IMR-90 (cell line): ENCODE results near the gene PTPN11. TPM values are rescaled to one million over a fixed set of nuclear protein-coding genes. Genes with fewer than 3 reads are reported as not detected.

Experiments
- ATAC-seq: fragments of 200-7000 bp; cut with Tn5 transposase; 2 replicates; pipeline ENCODE4 v1.9.1; 2020; ENCODE audit warnings: low read depth, mild to moderate bottlenecking, moderate library complexity
- BruUV-seq: library from RNA; stranded (reverse); fragments of 400-500 nt; replicated peaks from 2 replicates; lab custom pipeline; 2021; lab: Mats Ljungman, UMichigan
- CTCF ChIA-PET: fragments of 300-600 bp; formaldehyde crosslinking; extraction: SDS; loops from one replicate; lab custom pipeline; 2021; ENCODE audit warnings: antibody characterized with exemption; lab: Yijun Ruan, JAX
- POLR2A ChIA-PET: fragments of 300-600 bp; sonication (Branson Sonifier 250); formaldehyde crosslinking; loops from one replicate; lab custom pipeline; 2022; ENCODE audit warnings: antibody characterized with exemption; ENCODE audit not compliant: unreplicated experiment; lab: Charles Lee
- DNase-seq: peaks from one replicate; pipeline ENCODE4 v3.0.0; 2013
- H2AFZ ChIP-seq: replicated peaks from 2 replicates; pipeline ENCODE3; 2013; ENCODE audit warnings: low read length, mild to moderate bottlenecking; ENCODE audit not compliant: poor library complexity
- H2AK5ac ChIP-seq: 2 replicates; pipeline ENCODE4 v1.6.1; 2013; ENCODE audit warnings: low read depth, low read length, inconsistent platforms
- H2AK9ac ChIP-seq: replicated peaks from 2 replicates; pipeline ENCODE3; 2013; ENCODE audit warnings: mild to moderate bottlenecking, low read depth, low read length, moderate library complexity; ENCODE audit not compliant: poor library complexity
- H2BK120ac ChIP-seq: 2 replicates; pipeline ENCODE4 v1.6.1; 2013; ENCODE audit warnings: low read depth, low read length, inconsistent platforms
- H2BK15ac ChIP-seq: 3 replicates; pipeline ENCODE4 v1.6.1; 2013; ENCODE audit warnings: low read depth, low read length, inconsistent platforms
- H2BK20ac ChIP-seq: 2 replicates; pipeline ENCODE4 v1.6.1; 2013; ENCODE audit warnings: low read depth, mild to moderate bottlenecking, inconsistent platforms, low read length, moderate library complexity
- H2BK5ac ChIP-seq: 2 replicates; pipeline ENCODE4 v1.6.1; 2013; ENCODE audit warnings: mild to moderate bottlenecking, low read depth, low read length, inconsistent platforms; ENCODE audit not compliant: poor library complexity, severe bottlenecking
- H3K14ac ChIP-seq: replicated peaks from 2 replicates; pipeline ENCODE4 v1.6.1; 2013; ENCODE audit warnings: low read depth, low read length, inconsistent platforms
- H3K18ac ChIP-seq: 2 replicates; pipeline ENCODE4 v1.6.1; 2013; ENCODE audit warnings: low read depth, low read length, control low read depth
- H3K23ac ChIP-seq: 2 replicates; pipeline ENCODE4 v1.6.1; 2013; ENCODE audit warnings: low read depth, low read length, inconsistent platforms
- H3K27ac ChIP-seq: 2 replicates; pipeline ENCODE4 v1.5.1; 2013; ENCODE audit warnings: mild to moderate bottlenecking, control low read depth, low read length; ENCODE audit not compliant: insufficient read depth
- H3K27me3 ChIP-seq: 2 replicates; pipeline ENCODE4 v1.6.1; 2013; ENCODE audit warnings: low read length; ENCODE audit not compliant: control insufficient read depth, insufficient read depth
- H3K36me3 ChIP-seq: 2 replicates; pipeline ENCODE4 v1.6.1; 2013; ENCODE audit warnings: low read length, mixed read lengths; ENCODE audit not compliant: control insufficient read depth, insufficient read depth
- H3K4ac ChIP-seq: 2 replicates; pipeline ENCODE4 v1.6.1; 2013; ENCODE audit warnings: low read depth, low read length, inconsistent platforms
- H3K4me1 ChIP-seq: 2 replicates; pipeline ENCODE4 v1.6.1; 2013; ENCODE audit warnings: low read length, mixed read lengths; ENCODE audit not compliant: control insufficient read depth, insufficient read depth
- H3K4me2 ChIP-seq: 2 replicates; pipeline ENCODE4 v1.6.1; 2013; ENCODE audit warnings: low read depth, mild to moderate bottlenecking, control low read depth, low read length, moderate library complexity
- H3K4me3 ChIP-seq: 2 replicates; pipeline ENCODE4 v1.5.1; 2013; ENCODE audit warnings: low read depth, mild to moderate bottlenecking, control low read depth, low read length, moderate library complexity; ENCODE audit not compliant: insufficient read depth
- H3K56ac ChIP-seq: 2 replicates; pipeline ENCODE4 v1.6.1; 2013; ENCODE audit warnings: low read length, inconsistent platforms; ENCODE audit not compliant: insufficient read depth; ENCODE audit errors: extremely low read depth
- H3K79me1 ChIP-seq, 2 experiments: 2 replicates each; pipeline ENCODE4 v1.6.1; 2013; ENCODE audit warnings: low read length in 2 of 2, inconsistent platforms in 1 of 2, low read depth in 1 of 2
- H3K9ac ChIP-seq: 2 replicates; pipeline ENCODE4 v1.6.1; 2013; ENCODE audit warnings: low read depth, low read length, control low read depth
- H3K9me1 ChIP-seq: 2 replicates; pipeline ENCODE4 v1.6.1; 2013; ENCODE audit warnings: low read length, inconsistent platforms; ENCODE audit not compliant: insufficient read depth
- H3K9me3 ChIP-seq: 2 replicates; pipeline ENCODE4 v1.6.1; 2013; ENCODE audit warnings: low read length; ENCODE audit not compliant: control insufficient read depth, insufficient read depth
- H4K20me1 ChIP-seq: 2 replicates; pipeline ENCODE4 v1.6.1; 2013; ENCODE audit warnings: low read length, inconsistent platforms; ENCODE audit not compliant: insufficient read depth
- H4K5ac ChIP-seq: 2 replicates; pipeline ENCODE4 v1.6.1; 2013; ENCODE audit warnings: mild to moderate bottlenecking, low read depth, low read length, control low read depth
- H4K8ac ChIP-seq, 2 experiments: 2 replicates each; pipeline ENCODE4 v1.6.1; 2013; ENCODE audit warnings: low read depth in 2 of 2, low read length in 2 of 2, control low read depth in 1 of 2, inconsistent platforms in 1 of 2
- H4K91ac ChIP-seq: 2 replicates; pipeline ENCODE4 v1.6.1; 2013; ENCODE audit warnings: low read depth, low read length, inconsistent platforms; ENCODE audit not compliant: insufficient read depth
- BHLHE40 ChIP-seq: fragments of 150-350 bp; IDR thresholded peaks from 2 replicates; pipeline ENCODE4 v1.6.1; 2016; ENCODE audit warnings: mild to moderate bottlenecking, low read depth, low read length
- CEBPB ChIP-seq: IDR thresholded peaks from 2 replicates; pipeline ENCODE4 v1.6.1; 2012; ENCODE audit warnings: low read depth, low read length, improper control_type of control experiment
- CHD1 ChIP-seq: IDR thresholded peaks from 2 replicates; pipeline ENCODE4 v1.6.1; 2012; ENCODE audit warnings: low read depth, low read length, improper control_type of control experiment
- CTCF ChIP-seq: conservative IDR thresholded peaks from 2 replicates; pipeline ENCODE4 v1.5.1; 2012; ENCODE audit warnings: mild to moderate bottlenecking, low read depth, low read length, improper control_type of control experiment
- ELK1 ChIP-seq: fragments of 150-350 bp; IDR thresholded peaks from 2 replicates; pipeline ENCODE4 v1.6.1; 2016; ENCODE audit warnings: low read depth, mild to moderate bottlenecking, low read length, moderate library complexity, borderline replicate concordance
- FOS ChIP-seq: fragments of 150-350 bp; IDR thresholded peaks from 2 replicates; pipeline ENCODE4 v1.6.1; 2016; ENCODE audit warnings: low read depth, low read length
- MAFK ChIP-seq: IDR thresholded peaks from 2 replicates; pipeline ENCODE4 v1.6.1; 2012; ENCODE audit warnings: low read depth, low read length, improper control_type of control experiment
- MAZ ChIP-seq: IDR thresholded peaks from 2 replicates; pipeline ENCODE4 v1.6.1; 2012; ENCODE audit warnings: low read depth, mild to moderate bottlenecking, low read length, improper control_type of control experiment, moderate library complexity, borderline replicate concordance
- MXI1 ChIP-seq: IDR thresholded peaks from 2 replicates; pipeline ENCODE4 v1.6.1; 2012; ENCODE audit warnings: low read depth, mild to moderate bottlenecking, low read length, moderate library complexity, borderline replicate concordance
- NFE2L2 ChIP-seq: fragments of 150-350 bp; IDR thresholded peaks from 2 replicates; pipeline ENCODE4 v1.6.1; 2016; ENCODE audit warnings: low read depth, mild to moderate bottlenecking, low read length
- POLR2A ChIP-seq: IDR thresholded peaks from 2 replicates; pipeline ENCODE4 v1.6.1; 2012; ENCODE audit warnings: mild to moderate bottlenecking, low read depth, low read length
- RAD21 ChIP-seq: IDR thresholded peaks from 2 replicates; pipeline ENCODE4 v1.6.1; 2012; ENCODE audit warnings: low read length, improper control_type of control experiment
- RCOR1 ChIP-seq: IDR thresholded peaks from 2 replicates; pipeline ENCODE4 v1.6.1; 2012; ENCODE audit warnings: mild to moderate bottlenecking, low read length, improper control_type of control experiment; ENCODE audit not compliant: insufficient replicate concordance
- RFX5 ChIP-seq: IDR thresholded peaks from 2 replicates; pipeline ENCODE4 v1.8.0; 2012; ENCODE audit warnings: low read depth, mild to moderate bottlenecking, low read length, moderate library complexity
- SMC3 ChIP-seq: fragments of 150-350 bp; IDR thresholded peaks from 2 replicates; pipeline ENCODE4 v1.6.1; 2016; ENCODE audit warnings: low read depth, mild to moderate bottlenecking, antibody characterized with exemption, low read length, moderate library complexity
- USF2 ChIP-seq: fragments of 150-350 bp; IDR thresholded peaks from 2 replicates; pipeline ENCODE4 v1.6.1; 2017; ENCODE audit warnings: mild to moderate bottlenecking, antibody characterized with exemption, low read length, low read depth
- WGBS, 2 experiments: methylation state at CpG; one replicate each; pipeline versions ENCODE4 v1.1.5 to v1.1.7; 2013; ENCODE audit warnings: missing lambda C conversion rate in 2 of 2; ENCODE audit not compliant: insufficient read length in 1 of 2; ENCODE audit errors: extremely low coverage in 2 of 2; 5-methylcytosine and 5-hydroxymethylcytosine counted together
- dilution Hi-C: fragments of 300-500 bp; cut with HindIII; formaldehyde crosslinking; loops from one replicate; pipeline ENCODE4 v1.14.3; 2018; ENCODE audit warnings: low sequenced_read_pairs; ENCODE audit not compliant: unreplicated experiment
- in situ Hi-C: fragments of 300-500 bp; cut with MboI; formaldehyde crosslinking; loops from 3 replicates; pipeline ENCODE4 v1.14.3; 2019; ENCODE audit warnings: low sequenced_read_pairs, inconsistent platforms, mixed read lengths
- intact Hi-C: fragments of 100-400 bp; cut with micrococcal nuclease; formaldehyde crosslinking; loops from 2 replicates; pipeline ENCODE4 v1.10.0; 2022
- polyA plus RNA-seq, 3 experiments: library from polyadenylated mRNA; depleted of rRNA; stranded (reverse); fragments of >200 nt; gene quantifications; 2 replicates each; pipeline ENCODE4 v1.2.3, GENCODE V29; 2012; ENCODE audit warnings: low replicate concordance in 1 of 3
- total RNA-seq: library from RNA; depleted of rRNA; stranded (reverse); fragments of >200 nt; gene quantifications from 2 replicates; pipeline ENCODE4 v1.2.3, GENCODE V29; 2012

The PTPN11 gene
- total and polyA plus RNA-seq, 2 of the 4 experiments (the other 2 are of a cell fraction): 52.9 to 135 TPM

GRCh38 chr12:112528521-112528920 lies 109.8 kb downstream of the PTPN11 start:
- H2AK5ac ChIP-seq: no peak overlapping the region
- ATAC-seq: no peak
- H3K56ac ChIP-seq: no peak overlapping the region
- no peak overlapping the region for H4K5ac ChIP-seq
- in situ Hi-C loops: no loop called here
- intact Hi-C loops: no loop called here
- H2AK9ac ChIP-seq: no peak overlapping the region
- dilution Hi-C loops: no loop called here
- no peaks in the 10 kb centered on the region for H3K36me3 ChIP-seq
- no peaks in the 10 kb centered on the region for H3K9me3 ChIP-seq
- WGBS, 2 experiments: no CpG with 5 or more reads among the region's 1 CpG
- H3K4me2 ChIP-seq: no peak overlapping the region
- no peak overlapping the region for H3K9ac ChIP-seq
- H3K18ac ChIP-seq: no peak overlapping the region
- ChIA-PET CTCF (no interaction called here), POLR2A (no interaction called here)
- no peak overlapping the region for H2BK20ac ChIP-seq
- H3K23ac ChIP-seq: no peak overlapping the region
- no peak overlapping the region for H3K27ac ChIP-seq
- H2AFZ ChIP-seq: no peak overlapping the region
- H4K8ac ChIP-seq: no peak overlapping the region
- no peaks in the 10 kb centered on the region for H4K20me1 ChIP-seq
- no peak overlapping the region for H3K4ac ChIP-seq
- TF ChIP-seq NFE2L2: no peak
- TF ChIP-seq CEBPB: no peak
- TF ChIP-seq CTCF: no peak
- TF ChIP-seq RFX5: no peak
- no peak for TF ChIP-seq RCOR1
- no peak for TF ChIP-seq RAD21
- no peak for TF ChIP-seq SMC3
- no peak for TF ChIP-seq CHD1
- no peak for TF ChIP-seq ELK1
- TF ChIP-seq MXI1: no peak
- TF ChIP-seq MAZ: no peak
- no peak for TF ChIP-seq FOS
- TF ChIP-seq USF2: no peak
- TF ChIP-seq POLR2A: no peak
- TF ChIP-seq MAFK: no peak
- no peak for TF ChIP-seq BHLHE40
- no peak overlapping the region for H2BK5ac ChIP-seq
- no peaks in the 10 kb centered on the region for H3K4me1 ChIP-seq
- no peak overlapping the region for H3K4me3 ChIP-seq
- H3K79me1 ChIP-seq: no peaks in the 10 kb centered on the region
- H4K91ac ChIP-seq: no peak overlapping the region
- no TSS peak for BruUV-seq
- H3K9me1 ChIP-seq: no peaks in the 10 kb centered on the region
- no peak for DNase-seq
- H3K27me3 ChIP-seq: no peaks in the 10 kb centered on the region
- no peak overlapping the region for H2BK120ac ChIP-seq
- no peak overlapping the region for H2BK15ac ChIP-seq
- H3K14ac ChIP-seq: no peak overlapping the region
